MCF 10A (cell line): ENCODE measurements around the gene NPTXR. TPM values are rescaled to one million over a fixed set of nuclear protein-coding genes. Genes with fewer than 3 reads are reported as not detected.

Experiments
- BruUV-seq: library from RNA; stranded (reverse); fragments of 400-500 nt; replicated peaks from 2 replicates; lab custom pipeline; 2021; lab: Mats Ljungman, UMichigan
- CTCF ChIA-PET: fragments of 300-600 bp; sonication (Branson Sonifier 250); formaldehyde crosslinking; extraction: SDS; loops from one replicate; lab custom pipeline; 2021; ENCODE audit warnings: antibody characterized with exemption, inconsistent platforms; lab: Yijun Ruan, JAX
- POLR2A ChIA-PET: fragments of 300-600, 350-650 bp; sonication (Branson Sonifier 250); formaldehyde crosslinking; extraction: SDS; loops from one replicate; lab custom pipeline; 2020; ENCODE audit warnings: antibody characterized with exemption, inconsistent platforms; lab: Yijun Ruan, JAX
- DNase-seq: peaks from one replicate; pipeline ENCODE4 v3.0.0-alpha.2; 2018; ENCODE audit not compliant: unreplicated experiment
- H3K27ac Mint-ChIP-seq: one replicate; pipeline ENCODE4 v1.8.0; 2022; ENCODE audit warnings: mild to moderate bottlenecking, low read depth, mixed read lengths; ENCODE audit not compliant: unreplicated experiment
- H3K27me3 Mint-ChIP-seq: one replicate; pipeline ENCODE4 v1.8.0; 2022; ENCODE audit warnings: mixed read lengths; ENCODE audit not compliant: insufficient read depth, unreplicated experiment
- H3K36me3 Mint-ChIP-seq: one replicate; pipeline ENCODE4 v1.8.0; 2022; ENCODE audit warnings: mild to moderate bottlenecking, moderate library complexity, mixed read lengths; ENCODE audit not compliant: insufficient read depth, unreplicated experiment
- H3K4me1 Mint-ChIP-seq: one replicate; pipeline ENCODE4 v1.8.0; 2022; ENCODE audit warnings: mixed read lengths; ENCODE audit not compliant: insufficient read depth, unreplicated experiment
- H3K4me3 Mint-ChIP-seq: one replicate; pipeline ENCODE4 v1.8.0; 2022; ENCODE audit warnings: mild to moderate bottlenecking, moderate library complexity, mixed read lengths; ENCODE audit not compliant: unreplicated experiment
- H3K9me3 Mint-ChIP-seq: one replicate; pipeline ENCODE4 v1.8.0; 2022; ENCODE audit warnings: mixed read lengths; ENCODE audit not compliant: unreplicated experiment
- CTCF ChIP-seq: fragments of 200-600 bp; IDR thresholded peaks from one replicate; pipeline ENCODE4 v1.8.0; 2022; ENCODE audit warnings: antibody characterized with exemption, mild to moderate bottlenecking; ENCODE audit not compliant: unreplicated experiment
- intact Hi-C: fragments of 100-400 bp; cut with micrococcal nuclease; formaldehyde crosslinking; loops from 2 replicates; pipeline ENCODE4 v1.14.1; 2022
- total RNA-seq: library from RNA; stranded (reverse); gene quantifications from 2 replicates; pipeline ENCODE4 v1.2.3, GENCODE V29; 2022

The NPTXR gene
- total RNA-seq, 1 experiment from 2014 or later, result 0.93 TPM

GRCh38 chr22:38861927-38862326, 18.1 kb upstream of the NPTXR start:
- no peak for DNase-seq
- intact Hi-C loops, result no loop called here
- Mint-ChIP-seq H3K4me3 (no peak overlapping the region), H3K9me3 (no peaks in the 10 kb centered on the region), H3K27me3 (no peaks in the 10 kb centered on the region), H3K4me1 (no peaks in the 10 kb centered on the region), H3K36me3 (peaks cover 7% of the 10 kb centered on the region), H3K27ac (no peak overlapping the region)
- BruUV-seq, result TSS peak; percentile 12
- TF ChIP-seq CTCF, result no peak
- ChIA-PET POLR2A (interaction anchor here (0.9 kb wide), 1 partner anchor 10 kb away, joined by 3 read pairs; no protein-coding TSS in a partner anchor), CTCF (interaction anchor here (2.1 kb wide), 1 partner anchor 8 kb away, joined by 6 read pairs; no protein-coding TSS in a partner anchor)

DNA sequence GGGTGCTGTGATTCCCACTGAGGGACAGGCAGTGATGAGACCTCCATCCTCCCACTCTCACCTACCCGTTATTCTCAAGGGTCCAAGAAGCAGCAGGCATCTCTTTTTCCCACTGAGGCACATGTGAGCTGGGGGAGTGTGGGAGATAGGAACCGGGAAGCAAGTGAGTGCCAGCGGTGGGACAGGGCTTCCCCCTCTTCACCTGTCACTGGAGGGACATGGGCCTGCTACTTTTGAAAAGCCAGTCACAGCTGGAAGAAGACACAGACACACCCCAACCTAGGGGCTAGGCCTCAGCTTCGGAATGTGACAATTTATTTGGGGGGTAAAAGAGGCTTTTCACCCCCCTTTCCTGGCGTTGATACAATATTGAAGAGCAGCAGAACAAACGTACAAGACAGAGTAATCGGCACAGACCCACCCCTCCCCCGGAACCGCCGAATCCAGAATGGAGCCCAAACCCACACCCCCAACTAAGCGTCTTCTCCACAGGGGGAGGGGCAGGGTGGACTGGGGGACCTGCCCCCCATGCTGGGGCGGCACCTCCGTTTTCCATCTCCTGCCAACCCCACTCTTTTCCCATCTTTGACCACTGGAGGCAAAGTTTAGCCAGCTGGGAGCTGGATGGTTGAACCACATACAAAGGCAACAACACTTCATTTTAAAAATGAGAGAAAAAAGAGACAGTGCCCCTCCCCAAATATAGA, 17.5 kb upstream of the NPTXR start:
- no peak overlapping the region for H3K27ac Mint-ChIP-seq
- peaks cover 7% of the 10 kb centered on the region for H3K36me3 Mint-ChIP-seq
- no TSS peak for BruUV-seq
- CTCF ChIA-PET, result interaction anchor here (2.1 kb wide), 1 partner anchor 8 kb away, joined by 6 read pairs; no protein-coding TSS in a partner anchor
- no peak for DNase-seq
- H3K27me3 Mint-ChIP-seq, result no peaks in the 10 kb centered on the region
- POLR2A ChIA-PET, result interaction anchor here (0.6 to 0.9 kb wide), 3 partner anchors 9 to 1317 kb away, joined by 3 read pairs; no protein-coding TSS in a partner anchor
- no peaks in the 10 kb centered on the region for H3K9me3 Mint-ChIP-seq
- TF ChIP-seq CTCF, result no peak
- no peaks in the 10 kb centered on the region for H3K4me1 Mint-ChIP-seq
- intact Hi-C loops, result no loop called here
- no peak overlapping the region for H3K4me3 Mint-ChIP-seq

GRCh38 chr22:38860283-38861169, 16.7 kb upstream of the NPTXR start:
- peaks cover 5% of the 10 kb centered on the region for H3K36me3 Mint-ChIP-seq
- no peak for DNase-seq
- no peak for TF ChIP-seq CTCF

More at GRCh38 chr22:38860283-38861169, 16.7 kb upstream of the NPTXR start:
- no peaks in the 10 kb centered on the region for H3K27me3 Mint-ChIP-seq
- H3K27ac Mint-ChIP-seq, result no peak overlapping the region
- intact Hi-C loops, result no loop called here
- BruUV-seq, result no TSS peak
- ChIA-PET CTCF (interaction anchor here (1.0 to 2.1 kb wide), 2 partner anchors 9 to 142 kb away, joined by 3 to 6 read pairs; no protein-coding TSS in a partner anchor), POLR2A (interaction anchor here (0.6 to 0.8 kb wide), 2 partner anchors 66 to 1318 kb away, joined by 3 read pairs; no protein-coding TSS in a partner anchor)
- H3K9me3 Mint-ChIP-seq, result no peaks in the 10 kb centered on the region
- no peak overlapping the region for H3K4me3 Mint-ChIP-seq
- H3K4me1 Mint-ChIP-seq, result no peaks in the 10 kb centered on the region
